IMR-90 (cell line): ENCODE results near the gene FALEC. TPM values are rescaled to one million over a fixed set of nuclear protein-coding genes. Genes with fewer than 3 reads are reported as not detected.

Source experiments
- ATAC-seq: fragments of 200-7000 bp; cut with Tn5 transposase; 2 replicates; pipeline ENCODE4 v1.9.1; 2020; ENCODE audit warnings: low read depth, mild to moderate bottlenecking, moderate library complexity
- BruUV-seq: library from RNA; stranded (reverse); fragments of 400-500 nt; replicated peaks from 2 replicates; lab custom pipeline; 2021; lab: Mats Ljungman, UMichigan
- CTCF ChIA-PET: fragments of 300-600 bp; formaldehyde crosslinking; extraction: SDS; loops from one replicate; lab custom pipeline; 2021; ENCODE audit warnings: antibody characterized with exemption; lab: Yijun Ruan, JAX
- POLR2A ChIA-PET: fragments of 300-600 bp; sonication (Branson Sonifier 250); formaldehyde crosslinking; loops from one replicate; lab custom pipeline; 2022; ENCODE audit warnings: antibody characterized with exemption; ENCODE audit not compliant: unreplicated experiment; lab: Charles Lee
- DNase-seq: peaks from one replicate; pipeline ENCODE4 v3.0.0; 2013
- H2AFZ ChIP-seq: replicated peaks from 2 replicates; pipeline ENCODE3; 2013; ENCODE audit warnings: low read length, mild to moderate bottlenecking; ENCODE audit not compliant: poor library complexity
- H2AK5ac ChIP-seq: 2 replicates; pipeline ENCODE4 v1.6.1; 2013; ENCODE audit warnings: low read depth, low read length, inconsistent platforms
- H2AK9ac ChIP-seq: replicated peaks from 2 replicates; pipeline ENCODE3; 2013; ENCODE audit warnings: mild to moderate bottlenecking, low read depth, low read length, moderate library complexity; ENCODE audit not compliant: poor library complexity
- H2BK120ac ChIP-seq: 2 replicates; pipeline ENCODE4 v1.6.1; 2013; ENCODE audit warnings: low read depth, low read length, inconsistent platforms
- H2BK15ac ChIP-seq: 3 replicates; pipeline ENCODE4 v1.6.1; 2013; ENCODE audit warnings: low read depth, low read length, inconsistent platforms
- H2BK20ac ChIP-seq: 2 replicates; pipeline ENCODE4 v1.6.1; 2013; ENCODE audit warnings: low read depth, mild to moderate bottlenecking, inconsistent platforms, low read length, moderate library complexity
- H2BK5ac ChIP-seq: 2 replicates; pipeline ENCODE4 v1.6.1; 2013; ENCODE audit warnings: mild to moderate bottlenecking, low read depth, low read length, inconsistent platforms; ENCODE audit not compliant: poor library complexity, severe bottlenecking
- H3K14ac ChIP-seq: replicated peaks from 2 replicates; pipeline ENCODE4 v1.6.1; 2013; ENCODE audit warnings: low read depth, low read length, inconsistent platforms
- H3K18ac ChIP-seq: 2 replicates; pipeline ENCODE4 v1.6.1; 2013; ENCODE audit warnings: low read depth, low read length, control low read depth
- H3K23ac ChIP-seq: 2 replicates; pipeline ENCODE4 v1.6.1; 2013; ENCODE audit warnings: low read depth, low read length, inconsistent platforms
- H3K27ac ChIP-seq: 2 replicates; pipeline ENCODE4 v1.5.1; 2013; ENCODE audit warnings: mild to moderate bottlenecking, control low read depth, low read length; ENCODE audit not compliant: insufficient read depth
- H3K27me3 ChIP-seq: 2 replicates; pipeline ENCODE4 v1.6.1; 2013; ENCODE audit warnings: low read length; ENCODE audit not compliant: control insufficient read depth, insufficient read depth
- H3K36me3 ChIP-seq: 2 replicates; pipeline ENCODE4 v1.6.1; 2013; ENCODE audit warnings: low read length, mixed read lengths; ENCODE audit not compliant: control insufficient read depth, insufficient read depth
- H3K4ac ChIP-seq: 2 replicates; pipeline ENCODE4 v1.6.1; 2013; ENCODE audit warnings: low read depth, low read length, inconsistent platforms
- H3K4me1 ChIP-seq: 2 replicates; pipeline ENCODE4 v1.6.1; 2013; ENCODE audit warnings: low read length, mixed read lengths; ENCODE audit not compliant: control insufficient read depth, insufficient read depth
- H3K4me2 ChIP-seq: 2 replicates; pipeline ENCODE4 v1.6.1; 2013; ENCODE audit warnings: low read depth, mild to moderate bottlenecking, control low read depth, low read length, moderate library complexity
- H3K4me3 ChIP-seq: 2 replicates; pipeline ENCODE4 v1.5.1; 2013; ENCODE audit warnings: low read depth, mild to moderate bottlenecking, control low read depth, low read length, moderate library complexity; ENCODE audit not compliant: insufficient read depth
- H3K56ac ChIP-seq: 2 replicates; pipeline ENCODE4 v1.6.1; 2013; ENCODE audit warnings: low read length, inconsistent platforms; ENCODE audit not compliant: insufficient read depth; ENCODE audit errors: extremely low read depth
- H3K79me1 ChIP-seq, 2 experiments: 2 replicates each; pipeline ENCODE4 v1.6.1; 2013; ENCODE audit warnings: low read length in 2 of 2, inconsistent platforms in 1 of 2, low read depth in 1 of 2
- H3K9ac ChIP-seq: 2 replicates; pipeline ENCODE4 v1.6.1; 2013; ENCODE audit warnings: low read depth, low read length, control low read depth
- H3K9me1 ChIP-seq: 2 replicates; pipeline ENCODE4 v1.6.1; 2013; ENCODE audit warnings: low read length, inconsistent platforms; ENCODE audit not compliant: insufficient read depth
- H3K9me3 ChIP-seq: 2 replicates; pipeline ENCODE4 v1.6.1; 2013; ENCODE audit warnings: low read length; ENCODE audit not compliant: control insufficient read depth, insufficient read depth
- H4K20me1 ChIP-seq: 2 replicates; pipeline ENCODE4 v1.6.1; 2013; ENCODE audit warnings: low read length, inconsistent platforms; ENCODE audit not compliant: insufficient read depth
- H4K5ac ChIP-seq: 2 replicates; pipeline ENCODE4 v1.6.1; 2013; ENCODE audit warnings: mild to moderate bottlenecking, low read depth, low read length, control low read depth
- H4K8ac ChIP-seq, 2 experiments: 2 replicates each; pipeline ENCODE4 v1.6.1; 2013; ENCODE audit warnings: low read depth in 2 of 2, low read length in 2 of 2, control low read depth in 1 of 2, inconsistent platforms in 1 of 2
- H4K91ac ChIP-seq: 2 replicates; pipeline ENCODE4 v1.6.1; 2013; ENCODE audit warnings: low read depth, low read length, inconsistent platforms; ENCODE audit not compliant: insufficient read depth
- BHLHE40 ChIP-seq: fragments of 150-350 bp; IDR thresholded peaks from 2 replicates; pipeline ENCODE4 v1.6.1; 2016; ENCODE audit warnings: mild to moderate bottlenecking, low read depth, low read length
- CEBPB ChIP-seq: IDR thresholded peaks from 2 replicates; pipeline ENCODE4 v1.6.1; 2012; ENCODE audit warnings: low read depth, low read length, improper control_type of control experiment
- CHD1 ChIP-seq: IDR thresholded peaks from 2 replicates; pipeline ENCODE4 v1.6.1; 2012; ENCODE audit warnings: low read depth, low read length, improper control_type of control experiment
- FOS ChIP-seq: fragments of 150-350 bp; IDR thresholded peaks from 2 replicates; pipeline ENCODE4 v1.6.1; 2016; ENCODE audit warnings: low read depth, low read length
- MAFK ChIP-seq: IDR thresholded peaks from 2 replicates; pipeline ENCODE4 v1.6.1; 2012; ENCODE audit warnings: low read depth, low read length, improper control_type of control experiment
- MAZ ChIP-seq: IDR thresholded peaks from 2 replicates; pipeline ENCODE4 v1.6.1; 2012; ENCODE audit warnings: low read depth, mild to moderate bottlenecking, low read length, improper control_type of control experiment, moderate library complexity, borderline replicate concordance
- MXI1 ChIP-seq: IDR thresholded peaks from 2 replicates; pipeline ENCODE4 v1.6.1; 2012; ENCODE audit warnings: low read depth, mild to moderate bottlenecking, low read length, moderate library complexity, borderline replicate concordance
- NFE2L2 ChIP-seq: fragments of 150-350 bp; IDR thresholded peaks from 2 replicates; pipeline ENCODE4 v1.6.1; 2016; ENCODE audit warnings: low read depth, mild to moderate bottlenecking, low read length
- POLR2A ChIP-seq: IDR thresholded peaks from 2 replicates; pipeline ENCODE4 v1.6.1; 2012; ENCODE audit warnings: mild to moderate bottlenecking, low read depth, low read length
- RAD21 ChIP-seq: IDR thresholded peaks from 2 replicates; pipeline ENCODE4 v1.6.1; 2012; ENCODE audit warnings: low read length, improper control_type of control experiment
- RCOR1 ChIP-seq: IDR thresholded peaks from 2 replicates; pipeline ENCODE4 v1.6.1; 2012; ENCODE audit warnings: mild to moderate bottlenecking, low read length, improper control_type of control experiment; ENCODE audit not compliant: insufficient replicate concordance
- RFX5 ChIP-seq: IDR thresholded peaks from 2 replicates; pipeline ENCODE4 v1.8.0; 2012; ENCODE audit warnings: low read depth, mild to moderate bottlenecking, low read length, moderate library complexity
- SMC3 ChIP-seq: fragments of 150-350 bp; IDR thresholded peaks from 2 replicates; pipeline ENCODE4 v1.6.1; 2016; ENCODE audit warnings: low read depth, mild to moderate bottlenecking, antibody characterized with exemption, low read length, moderate library complexity
- WGBS, 2 experiments: methylation state at CpG; one replicate each; pipeline versions ENCODE4 v1.1.5 to v1.1.7; 2013; ENCODE audit warnings: missing lambda C conversion rate in 2 of 2; ENCODE audit not compliant: insufficient read length in 1 of 2; ENCODE audit errors: extremely low coverage in 2 of 2; 5-methylcytosine and 5-hydroxymethylcytosine counted together
- dilution Hi-C: fragments of 300-500 bp; cut with HindIII; formaldehyde crosslinking; loops from one replicate; pipeline ENCODE4 v1.14.3; 2018; ENCODE audit warnings: low sequenced_read_pairs; ENCODE audit not compliant: unreplicated experiment
- in situ Hi-C: fragments of 300-500 bp; cut with MboI; formaldehyde crosslinking; loops from 3 replicates; pipeline ENCODE4 v1.14.3; 2019; ENCODE audit warnings: low sequenced_read_pairs, inconsistent platforms, mixed read lengths
- intact Hi-C: fragments of 100-400 bp; cut with micrococcal nuclease; formaldehyde crosslinking; loops from 2 replicates; pipeline ENCODE4 v1.10.0; 2022
- polyA plus RNA-seq, 3 experiments: library from polyadenylated mRNA; depleted of rRNA; stranded (reverse); fragments of >200 nt; gene quantifications; 2 replicates each; pipeline ENCODE4 v1.2.3, GENCODE V29; 2012; ENCODE audit warnings: low replicate concordance in 1 of 3
- total RNA-seq: library from RNA; depleted of rRNA; stranded (reverse); fragments of >200 nt; gene quantifications from 2 replicates; pipeline ENCODE4 v1.2.3, GENCODE V29; 2012
- TF ChIP-seq, protein P1 (sequence below): fragments of 150-350 bp; IDR thresholded peaks from 2 replicates; pipeline ENCODE4 v1.6.1; 2017; ENCODE audit warnings: mild to moderate bottlenecking, antibody characterized with exemption, low read length, low read depth
- TF ChIP-seq, protein P2 (sequence below): fragments of 150-350 bp; IDR thresholded peaks from 2 replicates; pipeline ENCODE4 v1.6.1; 2016; ENCODE audit warnings: low read depth, mild to moderate bottlenecking, low read length, moderate library complexity, borderline replicate concordance
- TF ChIP-seq, protein P3 (sequence below): conservative IDR thresholded peaks from 2 replicates; pipeline ENCODE4 v1.5.1; 2012; ENCODE audit warnings: mild to moderate bottlenecking, low read depth, low read length, improper control_type of control experiment

The FALEC gene
- total and polyA plus RNA-seq, 2 of the 4 experiments (the other 2 are of a cell fraction): not detected

DNA sequence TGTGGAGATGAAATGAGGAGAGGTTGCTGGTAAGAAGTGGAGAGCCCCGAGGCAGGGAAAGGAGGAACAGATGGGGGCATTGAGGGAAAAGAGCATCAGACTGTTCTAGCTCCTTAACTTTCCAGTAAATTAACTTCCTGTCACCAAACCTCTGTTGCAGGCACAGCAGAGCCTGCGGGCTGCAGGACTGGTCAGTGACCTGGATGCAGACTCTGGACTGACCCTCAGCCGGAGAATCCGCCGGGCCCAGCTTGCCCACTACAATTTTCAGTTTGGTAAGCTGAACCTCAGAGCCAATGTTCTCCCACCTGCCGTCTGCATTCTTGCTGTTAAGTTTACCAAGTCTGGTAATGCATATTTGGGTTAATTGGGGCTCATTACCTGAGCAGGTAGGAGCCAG lies 10.1 kb upstream of the FALEC start:
- ChIA-PET POLR2A (no interaction called here), CTCF (no interaction called here)
- H3K4ac ChIP-seq: no peak overlapping the region
- no peak overlapping the region for H4K91ac ChIP-seq
- no peaks in the 10 kb centered on the region for H4K20me1 ChIP-seq
- no peak overlapping the region for H2BK20ac ChIP-seq
- no peak overlapping the region for H3K4me2 ChIP-seq
- no peak overlapping the region for H3K14ac ChIP-seq
- BruUV-seq: no TSS peak
- H4K5ac ChIP-seq: no peak overlapping the region
- no peak overlapping the region for H2BK5ac ChIP-seq
- no peak overlapping the region for H3K18ac ChIP-seq
- no peaks in the 10 kb centered on the region for H3K27me3 ChIP-seq
- no peak overlapping the region for H2BK15ac ChIP-seq
- H2AK9ac ChIP-seq: no peak overlapping the region
- no peak overlapping the region for H3K23ac ChIP-seq
- H3K9ac ChIP-seq: no peak overlapping the region
- peaks cover 16% of the 10 kb centered on the region for H3K4me1 ChIP-seq
- H3K79me1 ChIP-seq: peaks cover 20 to 29% of the 10 kb centered on the region in 2 experiments
- dilution Hi-C loops: no loop called here
- peaks cover 34% of the 10 kb centered on the region for H3K36me3 ChIP-seq
- no peak overlapping the region for H4K8ac ChIP-seq
- intact Hi-C loops: no loop called here
- no peak overlapping the region for H3K27ac ChIP-seq
- no peak overlapping the region for H2BK120ac ChIP-seq
- no peak overlapping the region for H3K4me3 ChIP-seq
- H3K9me3 ChIP-seq: no peaks in the 10 kb centered on the region
- in situ Hi-C loops: no loop called here
- no peak overlapping the region for H3K56ac ChIP-seq
- DNase-seq: no peak
- 100% methylated on average over 1 of the region's 6 CpGs; no CpG with 5 or more reads in 1 of the 2 experiments for WGBS, 2 experiments
- no peak overlapping the region for H2AK5ac ChIP-seq
- H3K9me1 ChIP-seq: peaks cover 16% of the 10 kb centered on the region
- no peak overlapping the region for H2AFZ ChIP-seq
- TF ChIP-seq NFE2L2: no peak
- no peak for TF ChIP-seq RCOR1
- TF ChIP-seq MXI1: no peak
- no peak for TF ChIP-seq CEBPB
- TF ChIP-seq MAFK: no peak
- no peak for TF ChIP-seq FOS
- no peak for TF ChIP-seq POLR2A
- no peak for TF ChIP-seq RFX5
- TF ChIP-seq, protein P1, sequence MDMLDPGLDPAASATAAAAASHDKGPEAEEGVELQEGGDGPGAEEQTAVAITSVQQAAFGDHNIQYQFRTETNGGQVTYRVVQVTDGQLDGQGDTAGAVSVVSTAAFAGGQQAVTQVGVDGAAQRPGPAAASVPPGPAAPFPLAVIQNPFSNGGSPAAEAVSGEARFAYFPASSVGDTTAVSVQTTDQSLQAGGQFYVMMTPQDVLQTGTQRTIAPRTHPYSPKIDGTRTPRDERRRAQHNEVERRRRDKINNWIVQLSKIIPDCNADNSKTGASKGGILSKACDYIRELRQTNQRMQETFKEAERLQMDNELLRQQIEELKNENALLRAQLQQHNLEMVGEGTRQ: no peak
- no peak for TF ChIP-seq MAZ
- no peak for TF ChIP-seq CHD1
- TF ChIP-seq SMC3: no peak
- no peak for TF ChIP-seq RAD21
- no peak for TF ChIP-seq BHLHE40
- TF ChIP-seq, protein P2, sequence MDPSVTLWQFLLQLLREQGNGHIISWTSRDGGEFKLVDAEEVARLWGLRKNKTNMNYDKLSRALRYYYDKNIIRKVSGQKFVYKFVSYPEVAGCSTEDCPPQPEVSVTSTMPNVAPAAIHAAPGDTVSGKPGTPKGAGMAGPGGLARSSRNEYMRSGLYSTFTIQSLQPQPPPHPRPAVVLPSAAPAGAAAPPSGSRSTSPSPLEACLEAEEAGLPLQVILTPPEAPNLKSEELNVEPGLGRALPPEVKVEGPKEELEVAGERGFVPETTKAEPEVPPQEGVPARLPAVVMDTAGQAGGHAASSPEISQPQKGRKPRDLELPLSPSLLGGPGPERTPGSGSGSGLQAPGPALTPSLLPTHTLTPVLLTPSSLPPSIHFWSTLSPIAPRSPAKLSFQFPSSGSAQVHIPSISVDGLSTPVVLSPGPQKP: no peak
- TF ChIP-seq, protein P3, sequence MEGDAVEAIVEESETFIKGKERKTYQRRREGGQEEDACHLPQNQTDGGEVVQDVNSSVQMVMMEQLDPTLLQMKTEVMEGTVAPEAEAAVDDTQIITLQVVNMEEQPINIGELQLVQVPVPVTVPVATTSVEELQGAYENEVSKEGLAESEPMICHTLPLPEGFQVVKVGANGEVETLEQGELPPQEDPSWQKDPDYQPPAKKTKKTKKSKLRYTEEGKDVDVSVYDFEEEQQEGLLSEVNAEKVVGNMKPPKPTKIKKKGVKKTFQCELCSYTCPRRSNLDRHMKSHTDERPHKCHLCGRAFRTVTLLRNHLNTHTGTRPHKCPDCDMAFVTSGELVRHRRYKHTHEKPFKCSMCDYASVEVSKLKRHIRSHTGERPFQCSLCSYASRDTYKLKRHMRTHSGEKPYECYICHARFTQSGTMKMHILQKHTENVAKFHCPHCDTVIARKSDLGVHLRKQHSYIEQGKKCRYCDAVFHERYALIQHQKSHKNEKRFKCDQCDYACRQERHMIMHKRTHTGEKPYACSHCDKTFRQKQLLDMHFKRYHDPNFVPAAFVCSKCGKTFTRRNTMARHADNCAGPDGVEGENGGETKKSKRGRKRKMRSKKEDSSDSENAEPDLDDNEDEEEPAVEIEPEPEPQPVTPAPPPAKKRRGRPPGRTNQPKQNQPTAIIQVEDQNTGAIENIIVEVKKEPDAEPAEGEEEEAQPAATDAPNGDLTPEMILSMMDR: no peak
- no peak for ATAC-seq
